Activated T-cell treated with anti-CD3 and anti-CD28 coated beads for 24 hours (primary cell): ENCODE measurements around the gene ANKRD33B.
"Not testable (repeated sequence)": the region's sequence is repeated elsewhere in the genome, so short reads cannot be mapped to it uniquely, and the experiment has no call there.

Experiments used
- DNase-seq: peaks from one replicate; pipeline ENCODE4 v3.0.0-alpha.2; 2020; ENCODE audit warnings: low read depth

Gene ANKRD33B

GRCh38 chr5:10660720-10661387 is 97.0 kb downstream of the ANKRD33B start:
- no peak for DNase-seq

- DNase-seq = no peak
Measured at GRCh38 chr5:10661401-10661800, 97.5 kb downstream of the ANKRD33B start.

- DNase-seq = no peak
Measured at GRCh38 chr5:10662083-10662482, 98.2 kb downstream of the ANKRD33B start.

GRCh38 chr5:10662661-10663488 is 99.0 kb downstream of the ANKRD33B start:
- no peak for DNase-seq

- DNase-seq = no peak
Measured at GRCh38 chr5:10663489-10664179, 99.8 kb downstream of the ANKRD33B start.

- DNase-seq = not testable (repeated sequence)
Measured at GRCh38 chr5:10664180-10664769, 100.4 kb downstream of the ANKRD33B start.

GRCh38 chr5:10665799-10666198 is 101.9 kb downstream of the ANKRD33B start:
- no peak for DNase-seq

- no peak for DNase-seq
Measured at GRCh38 chr5:10666531-10667299, 102.8 kb downstream of the ANKRD33B start.

GRCh38 chr5:10667431-10668057 is 103.7 kb downstream of the ANKRD33B start:
- DNase-seq = no peak

GRCh38 chr5:10668697-10669096 is 104.8 kb downstream of the ANKRD33B start:
- no peak for DNase-seq

- no peak for DNase-seq
Measured at GRCh38 chr5:10669983-10670382, 106.1 kb downstream of the ANKRD33B start.

GRCh38 chr5:10671041-10672008 is 107.5 kb downstream of the ANKRD33B start:
- DNase-seq = no peak

GRCh38 chr5:10672146-10673016 is 108.5 kb downstream of the ANKRD33B start:
- DNase-seq = no peak

GRCh38 chr5:10673017-10673389 is 109.1 kb downstream of the ANKRD33B start:
- DNase-seq = no peak

- DNase-seq = no peak
Measured at GRCh38 chr5:10673407-10673806, 109.5 kb downstream of the ANKRD33B start.

GRCh38 chr5:10674096-10674495 is 110.2 kb downstream of the ANKRD33B start:
- no peak for DNase-seq

- DNase-seq = no peak
Measured at GRCh38 chr5:10674582-10674981, 110.7 kb downstream of the ANKRD33B start.

- no peak for DNase-seq
Measured at GRCh38 chr5:10675177-10675700, 111.4 kb downstream of the ANKRD33B start.

GRCh38 chr5:10676224-10676623 is 112.4 kb downstream of the ANKRD33B start:
- DNase-seq = no peak
